LHCN-M2 (cell line): ENCODE results near the gene RAD9B. TPM values are rescaled to one million over a fixed set of nuclear protein-coding genes. Genes with fewer than 3 reads are reported as not detected.
"Not testable (repeated sequence)": the region's sequence is repeated elsewhere in the genome, so short reads cannot be mapped to it uniquely, and the experiment has no call there.

Experiments
- DNase-seq: peaks from one replicate; pipeline ENCODE4 v3.0.0-alpha.2; 2012; ENCODE audit warnings: low read depth
- polyA plus RNA-seq: library from polyadenylated mRNA; unstranded; fragments of >200 nt; gene quantifications from one replicate; pipeline ENCODE4 v1.2.1, GENCODE V29; 2012; ENCODE audit warnings: missing spikeins
- total RNA-seq: library from RNA; depleted of rRNA; stranded (reverse); fragments of >200 nt; gene quantifications from 2 replicates; pipeline ENCODE4 v1.2.3, GENCODE V29; 2014; rRNA removed

Gene RAD9B
- 1.0 and 1.5 TPM in 2 replicates for total RNA-seq
- polyA plus RNA-seq, result 0.38 TPM

- peak; percentile 98 for DNase-seq
Measured at GRCh38 chr12:110501752-110502738, at the start of gene RAD9B, which contains the start of gene VPS29. TSS of gene RAD9B (plus strand) at chr12:110502331. CDS start at chr12:110502338, 7 bp downstream. TSS of gene VPS29 (minus strand) at chr12:110502111. CDS start at chr12:110502051, 60 bp downstream.

- no peak for DNase-seq
Measured at GRCh38 chr12:110453569-110454296, 48.4 kb upstream of the RAD9B start.

GRCh38 chr12:110458756-110459155 lies 43.4 kb upstream of the RAD9B start:
- DNase-seq, result no peak

GRCh38 chr12:110461189-110461588 lies 40.9 kb upstream of the RAD9B start:
- not testable (repeated sequence) for DNase-seq

GRCh38 chr12:110465024-110465423 lies 37.1 kb upstream of the RAD9B start:
- DNase-seq, result no peak

- DNase-seq, result not testable (repeated sequence)
Measured at GRCh38 chr12:110465765-110466164, 36.4 kb upstream of the RAD9B start.

- no peak for DNase-seq
Measured at GRCh38 chr12:110466791-110467190, 35.3 kb upstream of the RAD9B start.

GRCh38 chr12:110467847-110468213 lies 34.3 kb upstream of the RAD9B start:
- DNase-seq, result no peak

- DNase-seq, result peak; percentile 98
Measured at GRCh38 chr12:110468214-110469048, 33.7 kb upstream of the RAD9B start, which contains the start of the genes FAM216A and GPN3. TSS of gene FAM216A (plus strand) at chr12:110468845. CDS start at chr12:110468876, 31 bp downstream. TSS of gene GPN3 (minus strand) at chr12:110468257. CDS start at chr12:110468203, 54 bp downstream.

GRCh38 chr12:110475426-110475825 lies 26.7 kb upstream of the RAD9B start:
- DNase-seq, result no peak

- peak; percentile 47 for DNase-seq
Measured at GRCh38 chr12:110498984-110499706, 3.0 kb upstream of the RAD9B start.

- peak; percentile 65 for DNase-seq
Measured at GRCh38 chr12:110501399-110501751, 756 bp upstream of the RAD9B start.

GRCh38 chr12:110503432-110503831 lies 1.3 kb downstream of the RAD9B start:
- DNase-seq, result no peak

GRCh38 chr12:110505332-110505731 lies 3.2 kb downstream of the RAD9B start:
- DNase-seq, result no peak

GRCh38 chr12:110508071-110508586 lies 6.0 kb downstream of the RAD9B start:
- DNase-seq, result no peak

- DNase-seq, result no peak
Measured at GRCh38 chr12:110513842-110514241, 11.7 kb downstream of the RAD9B start.

- no peak for DNase-seq
Measured at GRCh38 chr12:110514363-110514762, 12.2 kb downstream of the RAD9B start.

GRCh38 chr12:110516995-110517394 lies 14.9 kb downstream of the RAD9B start:
- no peak for DNase-seq

GRCh38 chr12:110518014-110518413 lies 15.9 kb downstream of the RAD9B start:
- not testable (repeated sequence) for DNase-seq
